GM12872 (cell line): ENCODE measurements around the gene HRH1.

Experiments
- TF ChIP-seq, protein P1 (sequence below): IDR thresholded peaks from 3 replicates; pipeline ENCODE4 v1.5.1; 2011; ENCODE audit warnings: low read depth, mild to moderate bottlenecking, low read length, moderate library complexity; ENCODE audit not compliant: insufficient read depth

The HRH1 gene

DNA sequence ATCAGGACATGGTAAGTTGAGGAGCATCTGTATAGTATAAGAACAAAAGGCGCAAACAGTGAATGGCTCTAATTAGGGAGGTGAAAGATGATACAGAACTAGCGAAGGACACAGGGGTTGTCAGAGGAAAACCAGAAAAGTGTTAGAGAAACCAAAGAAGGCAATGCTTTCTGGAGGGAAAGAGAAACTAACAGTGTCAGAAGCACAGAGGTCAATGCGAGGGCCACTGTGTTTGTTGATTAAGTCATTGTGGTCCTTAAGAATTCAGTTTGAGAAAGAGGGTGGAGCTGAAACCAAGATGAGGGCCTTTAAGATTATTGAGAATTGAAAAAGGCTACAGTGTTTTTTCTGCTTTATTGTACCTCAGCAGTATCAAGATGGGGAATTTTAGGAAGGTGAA lies 146.7 kb downstream of the HRH1 start:
- TF ChIP-seq, protein P1, sequence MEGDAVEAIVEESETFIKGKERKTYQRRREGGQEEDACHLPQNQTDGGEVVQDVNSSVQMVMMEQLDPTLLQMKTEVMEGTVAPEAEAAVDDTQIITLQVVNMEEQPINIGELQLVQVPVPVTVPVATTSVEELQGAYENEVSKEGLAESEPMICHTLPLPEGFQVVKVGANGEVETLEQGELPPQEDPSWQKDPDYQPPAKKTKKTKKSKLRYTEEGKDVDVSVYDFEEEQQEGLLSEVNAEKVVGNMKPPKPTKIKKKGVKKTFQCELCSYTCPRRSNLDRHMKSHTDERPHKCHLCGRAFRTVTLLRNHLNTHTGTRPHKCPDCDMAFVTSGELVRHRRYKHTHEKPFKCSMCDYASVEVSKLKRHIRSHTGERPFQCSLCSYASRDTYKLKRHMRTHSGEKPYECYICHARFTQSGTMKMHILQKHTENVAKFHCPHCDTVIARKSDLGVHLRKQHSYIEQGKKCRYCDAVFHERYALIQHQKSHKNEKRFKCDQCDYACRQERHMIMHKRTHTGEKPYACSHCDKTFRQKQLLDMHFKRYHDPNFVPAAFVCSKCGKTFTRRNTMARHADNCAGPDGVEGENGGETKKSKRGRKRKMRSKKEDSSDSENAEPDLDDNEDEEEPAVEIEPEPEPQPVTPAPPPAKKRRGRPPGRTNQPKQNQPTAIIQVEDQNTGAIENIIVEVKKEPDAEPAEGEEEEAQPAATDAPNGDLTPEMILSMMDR: no peak

DNA sequence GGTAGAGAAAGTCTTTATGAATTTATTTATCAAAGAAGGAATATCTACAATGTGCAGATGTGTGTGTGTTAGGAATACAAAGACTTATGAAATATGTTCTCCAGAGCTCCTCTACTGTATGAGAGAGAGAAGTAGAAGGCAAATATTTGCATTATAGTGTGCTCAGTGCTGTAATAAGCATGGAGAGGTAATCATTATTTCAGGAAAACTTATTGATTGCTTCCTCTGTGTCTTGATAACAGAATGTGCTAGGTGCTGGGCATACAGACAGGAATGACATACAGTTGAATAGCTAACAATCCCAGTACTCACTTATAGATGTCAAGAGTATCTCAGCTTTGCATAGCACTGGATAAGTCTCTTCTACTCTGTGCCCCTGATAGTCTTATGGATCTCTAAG lies 148.2 kb downstream of the HRH1 start:
- TF ChIP-seq, protein P1: no peak

DNA sequence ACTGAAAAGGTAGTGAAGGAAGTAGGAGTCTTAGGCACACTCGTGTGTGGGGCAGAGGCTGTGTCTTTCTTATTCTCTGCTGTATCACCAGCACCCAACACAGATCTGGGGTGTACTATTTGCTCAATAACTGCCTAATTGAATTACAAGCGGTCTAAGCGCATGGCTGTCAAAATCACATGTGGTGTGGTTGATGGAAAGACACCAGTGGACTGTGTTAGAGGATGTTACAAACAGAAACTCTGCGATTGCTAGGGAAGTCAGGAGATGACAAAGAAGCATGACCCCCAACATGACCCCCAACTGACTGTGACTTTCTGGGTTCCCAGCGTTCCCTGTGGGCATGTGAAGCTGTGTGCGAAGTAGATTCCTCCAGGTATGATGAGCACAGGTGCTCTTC lies 149.9 kb downstream of the HRH1 start:
- TF ChIP-seq, protein P1: no peak

DNA sequence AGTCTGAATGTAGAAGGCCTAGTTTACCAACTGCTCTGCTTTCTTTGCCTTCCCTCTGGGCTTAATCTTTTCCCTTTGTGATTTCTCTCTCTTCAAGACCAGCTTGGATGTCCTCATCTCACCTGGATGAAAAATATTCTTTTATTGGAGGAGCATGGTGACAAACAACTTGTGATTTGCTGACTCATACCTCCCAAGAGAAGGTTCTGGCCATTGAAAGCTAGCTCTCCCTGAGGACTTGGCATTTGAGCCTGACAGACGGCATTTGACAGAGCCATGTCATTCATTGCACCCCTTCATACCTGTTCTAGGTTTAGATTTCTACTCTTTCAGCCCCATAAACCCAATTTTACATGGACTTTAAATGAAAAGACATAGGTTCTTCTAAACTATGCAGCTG lies 151.2 kb downstream of the HRH1 start:
- TF ChIP-seq, protein P1: no peak

DNA sequence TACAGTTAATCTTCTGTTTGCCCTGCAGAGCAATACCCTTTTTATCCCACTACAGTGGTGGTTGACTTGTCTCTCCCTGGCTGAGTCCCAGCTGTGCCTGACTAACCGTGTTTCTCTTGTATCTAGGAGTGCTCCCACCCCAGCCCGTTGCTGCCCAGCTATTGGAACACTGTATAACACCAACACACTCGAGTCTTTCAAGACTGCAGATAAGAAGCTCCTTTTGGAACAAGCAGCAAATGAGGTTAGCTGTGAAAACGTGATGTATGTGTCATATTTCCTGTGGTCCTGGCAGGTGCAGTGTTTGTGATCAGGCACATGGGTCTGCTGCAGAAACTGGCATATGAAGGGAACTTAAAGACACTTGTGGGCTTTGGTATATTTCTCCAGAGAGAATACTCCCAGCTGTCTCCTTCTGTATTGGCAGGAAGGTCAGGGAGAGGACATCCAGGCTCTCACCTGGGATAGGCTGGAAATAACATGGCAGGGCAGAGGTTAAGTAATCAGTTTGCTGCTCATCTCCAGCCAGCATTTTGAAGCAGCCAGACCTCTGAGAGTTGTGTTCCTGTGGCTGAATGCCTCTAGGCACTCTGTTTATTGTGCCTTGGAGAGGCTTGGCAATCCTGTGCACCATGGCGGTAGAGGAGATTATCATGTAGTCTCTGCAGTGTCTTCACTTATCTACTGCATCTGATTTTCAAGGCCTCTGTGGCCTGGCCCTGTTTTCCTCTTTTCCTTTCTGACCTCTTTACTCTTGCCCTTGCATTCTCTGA lies 152.7 kb downstream of the HRH1 start:
- TF ChIP-seq, protein P1: no peak

DNA sequence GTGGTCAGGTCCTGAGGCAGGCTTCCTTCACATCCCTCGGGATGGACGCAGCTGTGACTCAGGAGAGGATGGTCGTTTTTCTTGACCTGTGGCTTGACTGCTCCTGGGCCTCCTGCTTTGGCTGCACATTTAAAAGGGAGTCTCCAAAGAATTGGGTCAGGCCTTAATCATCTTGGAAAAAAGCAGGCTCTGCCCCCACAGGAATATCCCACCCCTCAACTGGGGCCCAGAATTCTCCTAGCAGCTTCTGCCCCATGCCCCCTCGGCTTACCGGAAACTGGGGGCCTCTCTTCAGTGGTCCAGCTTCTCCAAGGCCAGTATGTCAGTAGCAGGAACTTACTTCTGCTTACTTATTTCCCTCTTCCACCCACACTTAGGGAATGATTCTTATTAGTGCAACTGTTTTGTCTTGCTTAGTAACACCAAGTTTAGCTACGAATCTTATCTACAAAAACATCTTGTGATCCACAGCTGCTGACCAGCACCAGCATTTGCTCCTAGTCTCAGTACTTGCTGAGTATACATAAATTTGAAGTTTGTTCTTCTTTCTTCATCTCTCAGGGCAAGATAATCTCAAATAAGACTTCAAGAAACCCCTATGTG lies 153.6 kb downstream of the HRH1 start:
- TF ChIP-seq, protein P1: no peak

DNA sequence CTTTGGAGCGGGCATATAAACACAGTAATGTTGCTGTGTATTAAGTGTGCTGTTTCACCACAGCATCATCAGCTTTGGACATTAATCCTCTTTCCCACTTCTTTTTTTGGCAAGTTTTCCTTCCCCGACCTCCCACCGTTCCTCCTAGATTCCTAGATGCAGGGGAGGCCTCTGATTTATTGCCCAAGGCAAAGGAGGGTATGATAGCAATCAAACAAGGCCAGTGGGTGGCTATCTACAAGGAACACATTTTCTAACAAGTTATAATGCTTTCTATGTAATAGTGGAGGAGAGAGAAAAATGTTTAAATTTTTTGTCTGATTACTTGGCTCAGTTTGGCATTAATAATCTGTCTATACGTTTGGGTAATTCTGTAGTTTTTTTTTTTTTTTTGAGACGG lies 156.0 kb downstream of the HRH1 start:
- TF ChIP-seq, protein P1: no peak
